SK-N-SH (cell line): ENCODE data around the gene DDX24.

Experiments
- EP300 ChIP-seq, 2 experiments: IDR thresholded peaks; 2 replicates each; pipeline versions ENCODE4 v1.4.0 to v1.6.1; 2012; ENCODE audit warnings: borderline replicate concordance in 1 of 2, low read depth in 1 of 2, low read length in 1 of 2
- GABPA ChIP-seq: IDR thresholded peaks from 2 replicates; pipeline ENCODE4 v1.4.0; 2012; ENCODE audit warnings: low read depth, mild to moderate bottlenecking
- TAF1 ChIP-seq: IDR thresholded peaks from 2 replicates; pipeline ENCODE4 v1.6.1; 2012; ENCODE audit warnings: low read depth, mild to moderate bottlenecking, low read length, moderate library complexity, borderline replicate concordance
- TEAD4 ChIP-seq: IDR thresholded peaks from 2 replicates; pipeline ENCODE4 v1.4.0; 2012; ENCODE audit warnings: mild to moderate bottlenecking, borderline replicate concordance; ENCODE audit not compliant: insufficient read depth
- TF ChIP-seq, protein P1 (sequence below): fragments of 200-600 bp; sonication (generic); IDR thresholded peaks from 2 replicates; pipeline ENCODE4 v1.6.1; 2017; ENCODE audit warnings: antibody characterized with exemption, mild to moderate bottlenecking, moderate library complexity
- TF ChIP-seq, protein P2 (sequence below): fragments of 150-350 bp; IDR thresholded peaks from 2 replicates; pipeline ENCODE4 v1.6.1; 2017; ENCODE audit warnings: antibody characterized with exemption, low read length, low read depth, borderline replicate concordance

DNA sequence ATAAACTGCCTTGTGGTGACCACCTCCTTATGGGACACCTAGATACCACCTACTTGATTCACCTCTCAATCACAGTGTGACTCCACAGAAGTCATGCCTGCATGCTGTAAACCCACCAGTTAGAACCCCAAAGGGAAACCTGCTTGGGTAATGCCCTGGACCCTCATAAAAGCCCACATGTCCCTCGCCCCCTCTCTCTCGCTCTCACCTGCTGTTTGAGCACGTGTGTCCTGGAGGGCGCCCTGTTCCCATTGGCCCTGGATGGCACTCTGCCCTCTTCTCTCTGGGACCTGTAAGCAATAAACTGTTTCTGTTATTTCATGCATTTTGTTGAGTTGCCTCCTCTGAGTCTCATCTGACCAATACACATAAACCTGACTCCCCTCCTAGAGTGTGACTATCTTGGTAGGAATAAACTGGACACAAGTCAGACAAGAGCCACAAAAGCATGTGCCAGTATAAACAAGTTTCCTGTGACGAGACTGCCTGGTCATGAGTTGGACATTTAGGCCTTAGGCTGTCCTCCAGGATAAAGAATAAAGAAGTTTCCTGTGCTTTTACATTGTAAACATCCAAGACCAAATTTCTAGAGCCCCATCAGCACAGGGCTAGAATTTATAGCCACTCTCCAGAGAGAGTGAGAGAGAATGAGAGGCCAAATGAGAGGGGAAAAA is 39.8 kb upstream of the DDX24 start:
- no peak for TF ChIP-seq TEAD4
- no peak for TF ChIP-seq EP300 (IDR thresholded peaks at IDR 0.05; ENCODE audit: borderline replicate concordance in 1 of 2, low read depth in 1 of 2, low read length in 1 of 2)
- TF ChIP-seq GABPA, result no peak
- no peak for TF ChIP-seq TAF1
- TF ChIP-seq, protein P1, sequence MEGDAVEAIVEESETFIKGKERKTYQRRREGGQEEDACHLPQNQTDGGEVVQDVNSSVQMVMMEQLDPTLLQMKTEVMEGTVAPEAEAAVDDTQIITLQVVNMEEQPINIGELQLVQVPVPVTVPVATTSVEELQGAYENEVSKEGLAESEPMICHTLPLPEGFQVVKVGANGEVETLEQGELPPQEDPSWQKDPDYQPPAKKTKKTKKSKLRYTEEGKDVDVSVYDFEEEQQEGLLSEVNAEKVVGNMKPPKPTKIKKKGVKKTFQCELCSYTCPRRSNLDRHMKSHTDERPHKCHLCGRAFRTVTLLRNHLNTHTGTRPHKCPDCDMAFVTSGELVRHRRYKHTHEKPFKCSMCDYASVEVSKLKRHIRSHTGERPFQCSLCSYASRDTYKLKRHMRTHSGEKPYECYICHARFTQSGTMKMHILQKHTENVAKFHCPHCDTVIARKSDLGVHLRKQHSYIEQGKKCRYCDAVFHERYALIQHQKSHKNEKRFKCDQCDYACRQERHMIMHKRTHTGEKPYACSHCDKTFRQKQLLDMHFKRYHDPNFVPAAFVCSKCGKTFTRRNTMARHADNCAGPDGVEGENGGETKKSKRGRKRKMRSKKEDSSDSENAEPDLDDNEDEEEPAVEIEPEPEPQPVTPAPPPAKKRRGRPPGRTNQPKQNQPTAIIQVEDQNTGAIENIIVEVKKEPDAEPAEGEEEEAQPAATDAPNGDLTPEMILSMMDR, result no peak
- TF ChIP-seq, protein P2, sequence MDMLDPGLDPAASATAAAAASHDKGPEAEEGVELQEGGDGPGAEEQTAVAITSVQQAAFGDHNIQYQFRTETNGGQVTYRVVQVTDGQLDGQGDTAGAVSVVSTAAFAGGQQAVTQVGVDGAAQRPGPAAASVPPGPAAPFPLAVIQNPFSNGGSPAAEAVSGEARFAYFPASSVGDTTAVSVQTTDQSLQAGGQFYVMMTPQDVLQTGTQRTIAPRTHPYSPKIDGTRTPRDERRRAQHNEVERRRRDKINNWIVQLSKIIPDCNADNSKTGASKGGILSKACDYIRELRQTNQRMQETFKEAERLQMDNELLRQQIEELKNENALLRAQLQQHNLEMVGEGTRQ, result no peak
